ENCODE data around the gene CYP1B1.

DNA sequence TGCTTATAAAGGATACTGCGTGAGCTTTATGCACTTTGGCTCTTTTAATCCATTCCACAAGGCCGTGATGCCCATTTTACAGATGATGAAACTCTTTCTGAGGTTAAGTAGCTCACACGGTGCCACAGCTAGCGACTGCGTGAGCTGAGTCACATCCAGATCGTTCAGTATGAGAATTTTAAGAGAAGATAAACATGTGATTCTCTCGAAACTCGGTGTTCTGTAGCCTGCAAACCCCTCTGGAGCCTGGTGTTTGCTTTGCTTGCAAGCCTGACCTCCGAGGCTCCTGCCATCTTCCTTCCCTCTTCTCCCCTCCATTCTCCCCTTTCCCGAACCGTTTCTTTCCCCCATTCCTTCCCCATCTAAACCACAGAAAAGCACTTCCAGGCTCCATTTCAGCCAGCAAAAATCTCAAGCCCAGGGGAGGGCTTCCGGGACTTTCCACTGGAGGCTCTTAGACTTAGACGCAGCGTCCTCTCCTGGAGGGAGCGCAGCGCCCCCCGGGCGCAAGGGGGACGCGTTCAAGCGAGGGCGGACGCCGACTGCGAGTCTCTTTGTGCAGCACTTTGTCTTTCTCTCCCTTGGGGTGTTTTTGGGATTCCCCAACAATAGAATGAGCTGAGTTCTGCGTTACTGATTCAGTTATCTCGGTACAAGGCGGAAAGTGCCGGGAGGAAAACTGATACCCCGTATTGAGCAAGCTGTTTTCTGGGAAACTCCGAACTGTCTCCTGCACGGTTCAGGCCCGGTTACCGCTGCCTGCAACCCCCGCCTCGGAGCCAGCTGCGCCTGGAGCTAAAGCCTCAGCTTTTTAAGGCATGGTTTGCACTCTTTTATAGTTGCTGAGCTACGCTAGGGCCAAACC, 38.0 kb downstream of the CYP1B1 start:
- TF ChIP-seq ATF3 (CRISPR knock-in tag; conservative IDR thresholded peaks at IDR 0.05) = no peak
- no peak for TF ChIP-seq CTCF (IDR thresholded peaks at IDR 0.05)
- no peak for TF ChIP-seq ESRRA (CRISPR knock-in tag; IDR thresholded peaks at IDR 0.05; ENCODE audit: borderline replicate concordance)
- TF ChIP-seq, protein P1, sequence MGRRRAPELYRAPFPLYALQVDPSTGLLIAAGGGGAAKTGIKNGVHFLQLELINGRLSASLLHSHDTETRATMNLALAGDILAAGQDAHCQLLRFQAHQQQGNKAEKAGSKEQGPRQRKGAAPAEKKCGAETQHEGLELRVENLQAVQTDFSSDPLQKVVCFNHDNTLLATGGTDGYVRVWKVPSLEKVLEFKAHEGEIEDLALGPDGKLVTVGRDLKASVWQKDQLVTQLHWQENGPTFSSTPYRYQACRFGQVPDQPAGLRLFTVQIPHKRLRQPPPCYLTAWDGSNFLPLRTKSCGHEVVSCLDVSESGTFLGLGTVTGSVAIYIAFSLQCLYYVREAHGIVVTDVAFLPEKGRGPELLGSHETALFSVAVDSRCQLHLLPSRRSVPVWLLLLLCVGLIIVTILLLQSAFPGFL (CRISPR knock-in tag; IDR thresholded peaks at IDR 0.05; ENCODE audit: borderline replicate concordance) = no peak
- TF ChIP-seq NFYB (CRISPR knock-in tag; conservative IDR thresholded peaks at IDR 0.05; ENCODE audit: low read depth) = no peak
- no peak for TF ChIP-seq NFE2L1 (CRISPR knock-in tag; IDR thresholded peaks at IDR 0.05)
- TF ChIP-seq NR1H2 (CRISPR knock-in tag; IDR thresholded peaks at IDR 0.05) = no peak
- no peak for TF ChIP-seq GABPB1 (CRISPR knock-in tag; IDR thresholded peaks at IDR 0.05)
- TF ChIP-seq ATF6 (CRISPR knock-in tag; IDR thresholded peaks at IDR 0.05) = no peak
- no peak for TF ChIP-seq ZNF263 (CRISPR knock-in tag; IDR thresholded peaks at IDR 0.05; ENCODE audit: low read depth)

Data from WTC11 (cell line).